GM15510 (cell line): Measurements from ENCODE around the gene SLC9A3.

Experiments
- POLR2A ChIP-seq: IDR thresholded peaks from 3 replicates; pipeline ENCODE4 v1.6.1; 2011; ENCODE audit warnings: borderline replicate concordance; ENCODE audit not compliant: insufficient read length; ENCODE audit errors: extremely low read depth

The SLC9A3 gene

GRCh38 chr5:524234-524972 is at the start of gene SLC9A3:
Gene SLC9A3 (minus strand): TSS chr5:524449.
- no peak for TF ChIP-seq POLR2A

DNA sequence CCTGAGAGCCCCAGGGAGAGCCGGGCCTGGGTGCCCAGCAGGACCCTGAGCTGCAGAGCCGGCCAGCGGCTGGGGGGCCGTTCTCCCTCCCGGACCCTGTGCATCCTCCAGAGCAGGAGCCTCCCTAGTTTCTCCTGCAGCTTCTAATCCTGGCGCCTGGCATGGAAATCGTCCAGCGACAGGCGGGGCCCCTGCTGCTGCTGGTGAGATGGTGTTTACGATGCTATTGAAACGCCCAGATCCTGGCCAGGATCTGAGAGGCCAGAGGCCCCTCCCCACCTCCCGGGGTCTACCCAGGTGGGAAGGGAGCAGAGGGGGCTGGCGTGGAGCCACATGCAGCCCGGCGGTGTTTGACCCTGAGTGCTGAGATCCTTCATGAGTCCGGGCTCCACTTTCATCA is 49.7 kb upstream of the SLC9A3 start:
- no peak for TF ChIP-seq POLR2A

GRCh38 chr5:573206-573605 is 49.0 kb upstream of the SLC9A3 start:
- no peak for TF ChIP-seq POLR2A

GRCh38 chr5:572398-573019 is 48.3 kb upstream of the SLC9A3 start:
- no peak for TF ChIP-seq POLR2A

DNA sequence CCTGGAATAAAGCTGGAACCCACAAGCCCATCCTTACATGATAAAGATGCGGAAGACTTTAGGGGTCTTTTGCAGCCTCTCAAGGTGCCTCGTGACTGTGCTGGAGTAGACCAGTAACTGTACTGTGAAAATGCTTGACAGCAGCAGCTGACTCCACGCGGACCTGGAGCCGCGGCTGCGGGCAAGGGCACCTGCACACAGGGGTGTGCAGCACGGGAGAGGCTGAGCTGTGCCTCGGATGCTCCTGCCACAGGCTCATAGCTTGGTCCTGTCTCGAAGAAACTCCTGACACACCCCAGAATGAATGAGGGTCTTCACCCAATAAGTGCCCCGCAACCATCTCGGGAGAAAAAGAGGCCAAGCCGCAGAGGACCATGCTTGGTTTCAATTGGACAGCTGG is 47.5 kb upstream of the SLC9A3 start:
- no peak for TF ChIP-seq POLR2A

GRCh38 chr5:570886-571285 is 46.6 kb upstream of the SLC9A3 start:
- TF ChIP-seq POLR2A: no peak

- no peak for TF ChIP-seq POLR2A
These were observed 46.2 kb upstream of the SLC9A3 start for GRCh38 chr5:570446-570845.

GRCh38 chr5:569868-570361 is 45.7 kb upstream of the SLC9A3 start:
- no peak for TF ChIP-seq POLR2A

- TF ChIP-seq POLR2A: no peak
These were observed 45.2 kb upstream of the SLC9A3 start for GRCh38 chr5:569358-569867.

- no peak for TF ChIP-seq POLR2A
These were observed 44.6 kb upstream of the SLC9A3 start for GRCh38 chr5:568809-569208.

- TF ChIP-seq POLR2A: no peak
These were observed 44.0 kb upstream of the SLC9A3 start for GRCh38 chr5:568061-568781.

GRCh38 chr5:567664-568060 is 43.4 kb upstream of the SLC9A3 start:
- no peak for TF ChIP-seq POLR2A

GRCh38 chr5:566636-567309 is 42.5 kb upstream of the SLC9A3 start:
- TF ChIP-seq POLR2A: no peak

GRCh38 chr5:565782-566440 is 41.7 kb upstream of the SLC9A3 start:
- TF ChIP-seq POLR2A: no peak
